Measurements from ENCODE around the gene LPAR3.

The LPAR3 gene

GRCh38 chr1:84827555-84827954 is 65.5 kb downstream of the LPAR3 start:
- no peak for DNase-seq (ENCODE audit: low read depth in 2 of 2)

- no peak for DNase-seq (ENCODE audit: low read depth in 2 of 2)
Observed at GRCh38 chr1:84825161-84825560, 67.8 kb downstream of the LPAR3 start.

GRCh38 chr1:84823991-84824390 is 69.0 kb downstream of the LPAR3 start:
- DNase-seq (ENCODE audit: low read depth in 2 of 2) = no peak

GRCh38 chr1:84823511-84823910 is 69.5 kb downstream of the LPAR3 start:
- no peak for DNase-seq (ENCODE audit: low read depth in 2 of 2)

GRCh38 chr1:84810343-84810742 is 82.7 kb downstream of the LPAR3 start:
- no peak for DNase-seq (ENCODE audit: low read depth in 2 of 2)

GRCh38 chr1:84809023-84809422 is 84.0 kb downstream of the LPAR3 start:
- DNase-seq (ENCODE audit: low read depth in 2 of 2) = no peak

- no peak for DNase-seq (ENCODE audit: low read depth in 2 of 2)
Observed at GRCh38 chr1:84803604-84804003, 89.4 kb downstream of the LPAR3 start.

- no peak for DNase-seq (ENCODE audit: low read depth in 2 of 2)
Observed at GRCh38 chr1:84802567-84803232, 90.3 kb downstream of the LPAR3 start.

GRCh38 chr1:84800090-84801073 is 92.6 kb downstream of the LPAR3 start:
- DNase-seq (ENCODE audit: low read depth in 2 of 2) = no peak

GRCh38 chr1:84797603-84798002 is 95.4 kb downstream of the LPAR3 start:
- no peak for DNase-seq (ENCODE audit: low read depth in 2 of 2)

- DNase-seq (ENCODE audit: low read depth in 2 of 2) = no peak
Observed at GRCh38 chr1:84795966-84796600, 96.9 kb downstream of the LPAR3 start.

GRCh38 chr1:84795213-84795612 is 97.8 kb downstream of the LPAR3 start:
- DNase-seq (ENCODE audit: low read depth in 2 of 2) = no peak

GRCh38 chr1:84792421-84792820 is 100.6 kb downstream of the LPAR3 start:
- DNase-seq (ENCODE audit: low read depth in 2 of 2) = no peak

- DNase-seq (ENCODE audit: low read depth in 2 of 2) = no peak
Observed at GRCh38 chr1:84789014-84789413, 104.0 kb downstream of the LPAR3 start.

GRCh38 chr1:84785271-84786036 is 107.6 kb downstream of the LPAR3 start:
- DNase-seq (ENCODE audit: low read depth in 2 of 2) = no peak

- DNase-seq (ENCODE audit: low read depth in 2 of 2) = no peak
Observed at GRCh38 chr1:84782881-84783280, 110.1 kb downstream of the LPAR3 start.

- peak; percentile 60 to 81 for DNase-seq (ENCODE audit: low read depth in 2 of 2)
Observed at GRCh38 chr1:84781946-84782771, 110.8 kb downstream of the LPAR3 start.

- DNase-seq (ENCODE audit: low read depth in 2 of 2) = no peak
Observed at GRCh38 chr1:84780000-84780716, 112.8 kb downstream of the LPAR3 start.

- DNase-seq (ENCODE audit: low read depth in 2 of 2) = no peak
Observed at GRCh38 chr1:84776639-84777038, 116.4 kb downstream of the LPAR3 start.

GRCh38 chr1:84775535-84775920 is 117.5 kb downstream of the LPAR3 start:
- no peak for DNase-seq (ENCODE audit: low read depth in 2 of 2)
